HG03439 (cell line): Measurements from ENCODE around the gene NOS1AP.

ENCODE experiments used
- ATAC-seq: cut with Tn5 transposase; IDR thresholded peaks from one replicate; pipeline ENCODE4 v1.9.1; 2021; ENCODE audit warnings: mild to moderate bottlenecking, moderate library complexity; ENCODE audit not compliant: unreplicated experiment

Gene NOS1AP

GRCh38 chr1:162214202-162214601 is 144.7 kb downstream of the NOS1AP start:
- no peak for ATAC-seq

GRCh38 chr1:162215902-162216301 is 146.4 kb downstream of the NOS1AP start:
- no peak for ATAC-seq

- ATAC-seq, result no peak
Observed at GRCh38 chr1:162216604-162217003, 147.1 kb downstream of the NOS1AP start.

- ATAC-seq, result no peak
Observed at GRCh38 chr1:162217706-162218105, 148.2 kb downstream of the NOS1AP start.

GRCh38 chr1:162218546-162218945 is 149.1 kb downstream of the NOS1AP start:
- ATAC-seq, result no peak

- ATAC-seq, result no peak
Observed at GRCh38 chr1:162218975-162219374, 149.5 kb downstream of the NOS1AP start.

GRCh38 chr1:162219461-162219860 is 150.0 kb downstream of the NOS1AP start:
- no peak for ATAC-seq

- ATAC-seq, result no peak
Observed at GRCh38 chr1:162220009-162220539, 150.6 kb downstream of the NOS1AP start.

- ATAC-seq, result no peak
Observed at GRCh38 chr1:162222014-162222413, 152.5 kb downstream of the NOS1AP start.

GRCh38 chr1:162222730-162223129 is 153.2 kb downstream of the NOS1AP start:
- no peak for ATAC-seq

- no peak for ATAC-seq
Observed at GRCh38 chr1:162223488-162223887, 154.0 kb downstream of the NOS1AP start.

- no peak for ATAC-seq
Observed at GRCh38 chr1:162224267-162224666, 154.8 kb downstream of the NOS1AP start.

- no peak for ATAC-seq
Observed at GRCh38 chr1:162228586-162228985, 159.1 kb downstream of the NOS1AP start.

- no peak for ATAC-seq
Observed at GRCh38 chr1:162229549-162229948, 160.1 kb downstream of the NOS1AP start.

GRCh38 chr1:162230096-162230495 is 160.6 kb downstream of the NOS1AP start:
- no peak for ATAC-seq

GRCh38 chr1:162230517-162230916 is 161.0 kb downstream of the NOS1AP start:
- ATAC-seq, result no peak

GRCh38 chr1:162232034-162232711 is 162.7 kb downstream of the NOS1AP start:
- no peak for ATAC-seq

GRCh38 chr1:162233066-162233465 is 163.6 kb downstream of the NOS1AP start:
- ATAC-seq, result no peak

GRCh38 chr1:162233937-162234336 is 164.4 kb downstream of the NOS1AP start:
- ATAC-seq, result no peak

GRCh38 chr1:162234571-162234970 is 165.1 kb downstream of the NOS1AP start:
- no peak for ATAC-seq

- ATAC-seq, result no peak
Observed at GRCh38 chr1:162235241-162235800, 165.8 kb downstream of the NOS1AP start.

- ATAC-seq, result no peak
Observed at GRCh38 chr1:162236201-162236600, 166.7 kb downstream of the NOS1AP start.

GRCh38 chr1:162236618-162237017 is 167.1 kb downstream of the NOS1AP start:
- ATAC-seq, result no peak
